H9 (cell line): ENCODE results near the gene CCR2. TPM values are rescaled to one million over a fixed set of nuclear protein-coding genes. Genes with fewer than 3 reads are reported as not detected.

Experiments
- DNase-seq: peaks from one replicate; pipeline ENCODE4 v3.0.0-alpha.2; 2017
- H2AFZ ChIP-seq: one replicate; pipeline ENCODE4 v1.6.1; 2013; ENCODE audit warnings: mild to moderate bottlenecking, low read length, control low read depth, moderate library complexity
- H2AK5ac ChIP-seq: 2 replicates; pipeline ENCODE4 v1.6.1; 2013; ENCODE audit warnings: low read length, control low read depth, mixed read lengths; ENCODE audit not compliant: insufficient read length
- H2BK120ac ChIP-seq: one replicate; pipeline ENCODE4 v1.6.1; 2013; ENCODE audit warnings: low read depth, mild to moderate bottlenecking, low read length, control low read depth, inconsistent platforms; ENCODE audit not compliant: poor library complexity, severe bottlenecking
- H2BK12ac ChIP-seq: 2 replicates; pipeline ENCODE4 v1.6.1; 2013; ENCODE audit warnings: low read length, control low read depth, mixed read lengths, low read depth; ENCODE audit not compliant: insufficient read length
- H2BK15ac ChIP-seq: 2 replicates; pipeline ENCODE4 v1.6.1; 2013; ENCODE audit warnings: low read depth, low read length, control low read depth
- H2BK20ac ChIP-seq: one replicate; pipeline ENCODE4 v1.6.1; 2013; ENCODE audit warnings: low read depth, mild to moderate bottlenecking, low read length, control low read depth, inconsistent platforms; ENCODE audit not compliant: poor library complexity, severe bottlenecking
- H2BK5ac ChIP-seq: 2 replicates; pipeline ENCODE4 v1.6.1; 2013; ENCODE audit warnings: low read length, control low read depth, mixed read lengths; ENCODE audit not compliant: insufficient read length
- H3K14ac ChIP-seq: 2 replicates; pipeline ENCODE4 v1.6.1; 2013; ENCODE audit warnings: low read length, control low read depth; ENCODE audit not compliant: insufficient read depth
- H3K18ac ChIP-seq: 2 replicates; pipeline ENCODE4 v1.6.1; 2013; ENCODE audit warnings: low read depth, mild to moderate bottlenecking, mixed read lengths, low read length, control low read depth; ENCODE audit not compliant: insufficient read length
- H3K23ac ChIP-seq: 2 replicates; pipeline ENCODE4 v1.6.1; 2013; ENCODE audit warnings: low read length, control low read depth, mixed read lengths, low read depth; ENCODE audit not compliant: insufficient read length
- H3K23me2 ChIP-seq: 2 replicates; pipeline ENCODE4 v1.6.1; 2013; ENCODE audit warnings: low read depth, mild to moderate bottlenecking, mixed read lengths, low read length, control low read depth; ENCODE audit not compliant: insufficient read length, poor library complexity, severe bottlenecking
- H3K27ac ChIP-seq: 2 replicates; pipeline ENCODE4 v1.5.1; 2013; ENCODE audit warnings: low read length, control low read depth, mixed read lengths, low read depth; ENCODE audit not compliant: insufficient read length
- H3K27me3 ChIP-seq: 2 replicates; pipeline ENCODE4 v1.6.1; 2013; ENCODE audit warnings: low read length, control low read depth, inconsistent platforms; ENCODE audit not compliant: insufficient read depth
- H3K4ac ChIP-seq: 2 replicates; pipeline ENCODE4 v1.6.1; 2013; ENCODE audit warnings: low read depth, mild to moderate bottlenecking, control low read depth, inconsistent platforms, low read length, moderate library complexity
- H3K4me1 ChIP-seq: 2 replicates; pipeline ENCODE4 v1.6.1; 2013; ENCODE audit warnings: low read length, control low read depth, inconsistent platforms; ENCODE audit not compliant: insufficient read depth
- H3K4me2 ChIP-seq: 2 replicates; pipeline ENCODE4 v1.6.1; 2013; ENCODE audit warnings: low read length, control low read depth, mixed read lengths; ENCODE audit not compliant: insufficient read length, insufficient read depth
- H3K56ac ChIP-seq: 2 replicates; pipeline ENCODE4 v1.6.1; 2013; ENCODE audit warnings: low read depth, mild to moderate bottlenecking, mixed read lengths, low read length, control low read depth; ENCODE audit not compliant: insufficient read length
- H3K79me1 ChIP-seq: 2 replicates; pipeline ENCODE4 v1.6.1; 2013; ENCODE audit warnings: low read depth, mild to moderate bottlenecking, moderate library complexity, low read length, control low read depth, inconsistent platforms; ENCODE audit not compliant: insufficient read depth, poor library complexity, severe bottlenecking
- H3K79me2 ChIP-seq: 2 replicates; pipeline ENCODE4 v1.6.1; 2013; ENCODE audit warnings: low read length, control low read depth, inconsistent platforms; ENCODE audit not compliant: insufficient read depth
- H3K9ac ChIP-seq: 2 replicates; pipeline ENCODE4 v1.6.1; 2013; ENCODE audit warnings: low read length, control low read depth, mixed read lengths; ENCODE audit not compliant: insufficient read length; ENCODE audit errors: extremely low read depth
- H3K9me3 ChIP-seq: one replicate; pipeline ENCODE4 v1.6.1; 2013; ENCODE audit warnings: low read depth, low read length, inconsistent platforms; ENCODE audit not compliant: control insufficient read depth
- H3T11ph ChIP-seq: one replicate; pipeline ENCODE4 v1.6.1; 2013; ENCODE audit warnings: mild to moderate bottlenecking, low read length, control low read depth, inconsistent platforms
- H4K20me1 ChIP-seq: one replicate; pipeline ENCODE4 v1.6.1; 2013; ENCODE audit not compliant: control insufficient read depth, insufficient read length, insufficient read depth
- H4K5ac ChIP-seq: 2 replicates; pipeline ENCODE4 v1.6.1; 2013; ENCODE audit warnings: low read depth, mild to moderate bottlenecking, mixed read lengths, low read length, control low read depth; ENCODE audit not compliant: insufficient read length
- H4K8ac ChIP-seq: replicated peaks from 2 replicates; pipeline ENCODE4 v1.6.1; 2013; ENCODE audit warnings: low read length, control low read depth, mixed read lengths, low read depth; ENCODE audit not compliant: insufficient read length
- H4K91ac ChIP-seq: 2 replicates; pipeline ENCODE4 v1.6.1; 2013; ENCODE audit warnings: low read depth, mild to moderate bottlenecking, moderate library complexity, mixed read lengths, low read length, control low read depth; ENCODE audit not compliant: insufficient read length
- H3K27ac Mint-ChIP-seq, 3 experiments: 2 replicates in 2 of 3; 3 replicates in 1 of 3; pipeline ENCODE4 v1.8.0; 2020 to 2021; ENCODE audit warnings: mixed read lengths in 3 of 3, mild to moderate bottlenecking in 1 of 3, moderate library complexity in 1 of 3
- H3K27me3 Mint-ChIP-seq: 2 replicates; pipeline ENCODE4 v1.8.0; 2021; ENCODE audit warnings: low read depth, mild to moderate bottlenecking, moderate library complexity, mixed read lengths
- H3K36me3 Mint-ChIP-seq, 3 experiments: 2 replicates in 2 of 3; 3 replicates in 1 of 3; pipeline ENCODE4 v1.8.0; 2020 to 2021; ENCODE audit warnings: low read depth in 3 of 3, mixed read lengths in 3 of 3; ENCODE audit not compliant: insufficient read depth in 1 of 3
- H3K4me1 Mint-ChIP-seq, 2 experiments: 2 replicates each; pipeline ENCODE4 v1.8.0; 2020; ENCODE audit warnings: mixed read lengths in 2 of 2
- H3K4me3 Mint-ChIP-seq, 2 experiments: 2 replicates in 1 of 2; 3 replicates in 1 of 2; pipeline ENCODE4 v1.8.0; 2020 to 2021; ENCODE audit warnings: mild to moderate bottlenecking in 2 of 2, mixed read lengths in 2 of 2, moderate library complexity in 1 of 2
- H3K9me3 Mint-ChIP-seq, 2 experiments: 2 replicates in 1 of 2; 3 replicates in 1 of 2; pipeline ENCODE4 v1.8.0; 2020; ENCODE audit warnings: mild to moderate bottlenecking in 2 of 2, mixed read lengths in 2 of 2, moderate library complexity in 1 of 2
- WGBS: extraction: QIAGEN DNeasy Blood & Tissue Kit; methylation state at CpG from one replicate; pipeline ENCODE4 v1.1.7; 2013; ENCODE audit warnings: missing lambda C conversion rate, low lambda C conversion rate, mixed read lengths; ENCODE audit not compliant: insufficient read length; ENCODE audit errors: extremely low coverage; 5-methylcytosine and 5-hydroxymethylcytosine counted together
- total RNA-seq: library from RNA; stranded (reverse); gene quantifications from 2 replicates; pipeline ENCODE4 v1.2.1, GENCODE V29; 2021
- TF ChIP-seq, protein P1 (sequence below): fragments of 200-600 bp; sonication (generic); conservative IDR thresholded peaks from 3 replicates; pipeline ENCODE4 v1.8.0; 2021; ENCODE audit warnings: antibody characterized with exemption, mild to moderate bottlenecking

CCR2 gene
- total RNA-seq, 1 experiment from 2014 or later = not detected

GRCh38 chr3:46407970-46408369 lies 54.1 kb downstream of the CCR2 start:
- no peak overlapping the region for H3K4me3 Mint-ChIP-seq
- Histone ChIP-seq H3K79me1 (no peaks in the 10 kb centered on the region), H3K23me2 (no peaks in the 10 kb centered on the region), H3K4me2 (no peak overlapping the region), H3K4me1 (no peaks in the 10 kb centered on the region), H2AK5ac (no peak overlapping the region), H2AFZ (no peak overlapping the region), H3K79me2 (no peaks in the 10 kb centered on the region), H2BK15ac (no peak overlapping the region), H4K91ac (no peak overlapping the region), H3K23ac (no peak overlapping the region), H3K9ac (no peak overlapping the region), H2BK12ac (no peak overlapping the region), H3K27ac (no peak overlapping the region), H3K9me3 (no peaks in the 10 kb centered on the region), H3K27me3 (no peaks in the 10 kb centered on the region), H3K4ac (no peak overlapping the region), H3K14ac (no peak overlapping the region), H2BK5ac (no peak overlapping the region), H2BK20ac (no peak overlapping the region), H4K8ac (no peak overlapping the region), H3K56ac (no peak overlapping the region), H4K5ac (no peak overlapping the region), H3T11ph (no peak overlapping the region), H4K20me1 (no peaks in the 10 kb centered on the region), H3K18ac (no peak overlapping the region), H2BK120ac (no peak overlapping the region)
- H3K36me3 Mint-ChIP-seq = no peaks in the 10 kb centered on the region
- DNase-seq = no peak
- peaks cover 2 to 5% of the 10 kb centered on the region in 2 experiments; a peak in 2 of 4 replicates for H3K4me1 Mint-ChIP-seq
- WGBS = no CpG with 5 or more reads among the region's 7 CpGs
- peaks cover 4% of the 10 kb centered on the region for H3K27me3 Mint-ChIP-seq
- H3K9me3 Mint-ChIP-seq = no peaks in the 10 kb centered on the region; a peak in 1 of 5 replicates
- TF ChIP-seq, protein P1, sequence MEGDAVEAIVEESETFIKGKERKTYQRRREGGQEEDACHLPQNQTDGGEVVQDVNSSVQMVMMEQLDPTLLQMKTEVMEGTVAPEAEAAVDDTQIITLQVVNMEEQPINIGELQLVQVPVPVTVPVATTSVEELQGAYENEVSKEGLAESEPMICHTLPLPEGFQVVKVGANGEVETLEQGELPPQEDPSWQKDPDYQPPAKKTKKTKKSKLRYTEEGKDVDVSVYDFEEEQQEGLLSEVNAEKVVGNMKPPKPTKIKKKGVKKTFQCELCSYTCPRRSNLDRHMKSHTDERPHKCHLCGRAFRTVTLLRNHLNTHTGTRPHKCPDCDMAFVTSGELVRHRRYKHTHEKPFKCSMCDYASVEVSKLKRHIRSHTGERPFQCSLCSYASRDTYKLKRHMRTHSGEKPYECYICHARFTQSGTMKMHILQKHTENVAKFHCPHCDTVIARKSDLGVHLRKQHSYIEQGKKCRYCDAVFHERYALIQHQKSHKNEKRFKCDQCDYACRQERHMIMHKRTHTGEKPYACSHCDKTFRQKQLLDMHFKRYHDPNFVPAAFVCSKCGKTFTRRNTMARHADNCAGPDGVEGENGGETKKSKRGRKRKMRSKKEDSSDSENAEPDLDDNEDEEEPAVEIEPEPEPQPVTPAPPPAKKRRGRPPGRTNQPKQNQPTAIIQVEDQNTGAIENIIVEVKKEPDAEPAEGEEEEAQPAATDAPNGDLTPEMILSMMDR = no peak
- H3K27ac Mint-ChIP-seq = no peak overlapping the region
